OCI-LY7 (cell line): ENCODE results near the gene LGI4. TPM values are rescaled to one million over a fixed set of nuclear protein-coding genes. Genes with fewer than 3 reads are reported as not detected.

Experiments used
- BruUV-seq: library from RNA; stranded (reverse); fragments of 400-500 nt; replicated peaks from 2 replicates; lab custom pipeline; 2021; lab: Mats Ljungman, UMichigan
- CTCF ChIA-PET: fragments of 300-600 bp; sonication (Branson Sonifier 250); formaldehyde crosslinking; loops from one replicate; lab custom pipeline; 2022; ENCODE audit warnings: antibody characterized with exemption; ENCODE audit not compliant: unreplicated experiment; lab: Charles Lee
- POLR2A ChIA-PET: fragments of 300-600 bp; sonication (Branson Sonifier 250); formaldehyde crosslinking; loops from one replicate; lab custom pipeline; 2022; ENCODE audit warnings: antibody characterized with exemption; lab: Charles Lee
- DNase-seq: peaks from one replicate; pipeline ENCODE4 v3.0.0-alpha.2; 2015; ENCODE audit warnings: low spot score
- H2AFZ ChIP-seq: fragments of 200-600 bp; sonication (generic), shearing (Covaris generic); 2 replicates; pipeline ENCODE4 v1.6.1; 2014; ENCODE audit warnings: mild to moderate bottlenecking, antibody characterized with exemption, low read length, moderate library complexity
- H3K27ac ChIP-seq: fragments of 200-600 bp; sonication (generic); 2 replicates; pipeline ENCODE4 v1.5.1; 2014; ENCODE audit warnings: mixed run types, low read depth, mild to moderate bottlenecking, moderate library complexity, low read length, inconsistent platforms; ENCODE audit not compliant: poor library complexity, severe bottlenecking
- H3K36me3 ChIP-seq: fragments of 200-600 bp; sonication (generic); 2 replicates; pipeline ENCODE4 v1.6.1; 2014; ENCODE audit warnings: mild to moderate bottlenecking, antibody characterized with exemption, low read length, moderate library complexity, mixed read lengths; ENCODE audit not compliant: insufficient read depth
- H3K4me1 ChIP-seq: fragments of 200-600 bp; sonication (generic); 2 replicates; pipeline ENCODE4 v1.5.1; 2014; ENCODE audit warnings: mild to moderate bottlenecking, low read length; ENCODE audit not compliant: insufficient read depth, poor library complexity, severe bottlenecking
- H3K4me2 ChIP-seq: fragments of 200-600 bp; sonication (generic); 2 replicates; pipeline ENCODE4 v1.6.1; 2014; ENCODE audit warnings: mild to moderate bottlenecking, low read length
- H3K4me3 ChIP-seq: fragments of 200-600 bp; sonication (generic); 2 replicates; pipeline ENCODE4 v1.5.1; 2014; ENCODE audit warnings: mild to moderate bottlenecking, low read depth, low read length; ENCODE audit not compliant: poor library complexity, severe bottlenecking
- H3K79me2 ChIP-seq: fragments of 200-600 bp; sonication (generic); 2 replicates; pipeline ENCODE4 v1.6.1; 2016; ENCODE audit warnings: low read depth, mild to moderate bottlenecking, low read length, moderate library complexity, mixed read lengths; ENCODE audit not compliant: insufficient read depth
- H3K9me2 ChIP-seq: fragments of 200-600 bp; sonication (generic); 2 replicates; pipeline ENCODE4 v1.6.1; 2016; ENCODE audit warnings: mild to moderate bottlenecking, low read length, mixed read lengths; ENCODE audit not compliant: insufficient read depth
- H3K9me3 ChIP-seq: fragments of 200-600 bp; sonication (generic); 2 replicates; pipeline ENCODE4 v1.6.1; 2014; ENCODE audit warnings: mild to moderate bottlenecking, mixed run types, low read length, mixed read lengths
- H4K20me1 ChIP-seq: fragments of 200-600 bp; sonication (generic); 2 replicates; pipeline ENCODE4 v1.6.1; 2014; ENCODE audit warnings: mild to moderate bottlenecking, antibody characterized with exemption, low read length, moderate library complexity, mixed read lengths; ENCODE audit not compliant: insufficient read depth
- EZH2phosphoT487 ChIP-seq: fragments of 200-600 bp; sonication (generic); IDR thresholded peaks from 2 replicates; pipeline ENCODE4 v1.6.1; 2018; ENCODE audit warnings: low read depth, borderline replicate concordance, mild to moderate bottlenecking, mixed run types, antibody characterized with exemption, low read length, moderate library complexity, mixed read lengths
- intact Hi-C: fragments of 100-400 bp; cut with micrococcal nuclease; formaldehyde crosslinking; loops from one replicate; pipeline ENCODE4 v1.10.0; 2022; ENCODE audit not compliant: unreplicated experiment
- total RNA-seq, 2 experiments: library from RNA; depleted of rRNA in 1 of 2; stranded (reverse); fragments of >200 nt in 1 of 2; shearing (Covaris generic) in 1 of 2; gene quantifications; 2 replicates each; pipeline ENCODE4 v1.2.3, GENCODE V29; 2014 to 2022
- TF ChIP-seq, protein P1 (sequence below): fragments of 200-600 bp; sonication (generic); conservative IDR thresholded peaks from 2 replicates; pipeline ENCODE4 v1.5.1; 2014; ENCODE audit warnings: mild to moderate bottlenecking, antibody characterized with exemption, low read length, moderate library complexity, mixed read lengths

LGI4 gene
- total RNA-seq, 2 experiments from 2014 or later = 0.28 to 5.9 TPM

DNA sequence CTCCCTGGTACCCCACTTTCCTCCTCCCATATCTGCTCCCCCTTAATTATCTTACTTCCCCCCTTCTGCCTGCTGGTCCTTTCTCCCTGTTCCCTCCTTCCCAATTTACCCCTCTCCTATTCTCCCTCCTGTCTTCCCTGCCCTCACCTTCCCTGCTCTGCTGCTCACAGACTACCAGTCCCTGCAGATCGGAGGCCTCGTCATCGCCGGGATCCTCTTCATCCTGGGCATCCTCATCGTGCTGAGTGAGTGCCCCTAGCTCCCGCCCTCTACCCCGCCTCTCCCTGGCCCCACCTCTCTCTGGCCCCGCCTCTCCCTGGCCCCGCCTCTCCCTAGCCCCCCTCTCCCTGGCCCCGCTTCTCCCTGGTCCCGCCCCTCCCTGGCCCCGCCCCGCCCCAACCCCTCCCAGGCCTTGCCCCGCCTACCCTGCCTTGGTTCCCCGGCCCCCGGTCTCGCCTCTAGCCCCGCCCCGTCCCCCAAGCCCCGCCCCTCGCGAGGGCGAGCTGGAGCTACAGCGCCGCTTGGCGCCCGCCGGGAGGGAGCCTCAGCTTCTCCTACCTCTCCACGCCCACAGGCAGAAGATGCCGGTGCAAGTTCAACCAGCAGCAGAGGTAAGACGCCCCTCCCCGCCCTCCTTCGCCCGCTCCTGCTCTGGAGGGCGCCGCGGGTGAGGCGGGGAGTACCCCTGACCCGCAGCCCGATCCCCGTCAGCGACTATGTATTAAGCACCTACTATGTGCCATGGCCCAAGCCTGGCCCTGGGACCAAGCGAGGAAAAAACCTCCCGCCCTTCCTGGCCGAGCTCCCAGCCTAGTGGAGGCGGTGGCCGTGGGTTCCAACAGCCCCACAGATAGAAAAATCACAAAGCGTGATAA is 6.3 kb upstream of the LGI4 start:
- peak overlapping the region; percentile 44 for H3K27ac ChIP-seq
- peaks cover 43% of the 10 kb centered on the region for H3K4me1 ChIP-seq
- peak overlapping the region; percentile 67 for H3K4me3 ChIP-seq
- H3K9me2 ChIP-seq = no peaks in the 10 kb centered on the region
- ChIA-PET CTCF (interaction anchor here (0.6 to 1.7 kb wide), 18 partner anchors 13 to 252 kb away, joined by 3 to 14 read pairs (median 4); partner anchors contain the start of genes FXYD5 and HAMP), POLR2A (interaction anchor here (0.6 to 3.5 kb wide), 17 partner anchors 13 to 701 kb away, joined by 3 to 25 read pairs (median 5); partner anchors contain the start of genes FXYD5, PSENEN and U2AF1L4)
- intact Hi-C loops = loop anchor here (1.0 to 10.0 kb wide), 5 partner anchors 76 to 324 kb away; partner anchors contain the start of gene USF2
- H3K9me3 ChIP-seq = no peaks in the 10 kb centered on the region
- H2AFZ ChIP-seq = peak overlapping the region; percentile 63; the same call in 1 of the 2 replicates
- peak overlapping the region; percentile 95 for H3K4me2 ChIP-seq
- TF ChIP-seq, protein P1, sequence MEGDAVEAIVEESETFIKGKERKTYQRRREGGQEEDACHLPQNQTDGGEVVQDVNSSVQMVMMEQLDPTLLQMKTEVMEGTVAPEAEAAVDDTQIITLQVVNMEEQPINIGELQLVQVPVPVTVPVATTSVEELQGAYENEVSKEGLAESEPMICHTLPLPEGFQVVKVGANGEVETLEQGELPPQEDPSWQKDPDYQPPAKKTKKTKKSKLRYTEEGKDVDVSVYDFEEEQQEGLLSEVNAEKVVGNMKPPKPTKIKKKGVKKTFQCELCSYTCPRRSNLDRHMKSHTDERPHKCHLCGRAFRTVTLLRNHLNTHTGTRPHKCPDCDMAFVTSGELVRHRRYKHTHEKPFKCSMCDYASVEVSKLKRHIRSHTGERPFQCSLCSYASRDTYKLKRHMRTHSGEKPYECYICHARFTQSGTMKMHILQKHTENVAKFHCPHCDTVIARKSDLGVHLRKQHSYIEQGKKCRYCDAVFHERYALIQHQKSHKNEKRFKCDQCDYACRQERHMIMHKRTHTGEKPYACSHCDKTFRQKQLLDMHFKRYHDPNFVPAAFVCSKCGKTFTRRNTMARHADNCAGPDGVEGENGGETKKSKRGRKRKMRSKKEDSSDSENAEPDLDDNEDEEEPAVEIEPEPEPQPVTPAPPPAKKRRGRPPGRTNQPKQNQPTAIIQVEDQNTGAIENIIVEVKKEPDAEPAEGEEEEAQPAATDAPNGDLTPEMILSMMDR = peak; percentile 70
- no peak for TF ChIP-seq EZH2phosphoT487
- DNase-seq = peak; percentile 96
- H4K20me1 ChIP-seq = no peaks in the 10 kb centered on the region
- no peaks in the 10 kb centered on the region for H3K36me3 ChIP-seq
- no TSS peak for BruUV-seq
- no peaks in the 10 kb centered on the region for H3K79me2 ChIP-seq

DNA sequence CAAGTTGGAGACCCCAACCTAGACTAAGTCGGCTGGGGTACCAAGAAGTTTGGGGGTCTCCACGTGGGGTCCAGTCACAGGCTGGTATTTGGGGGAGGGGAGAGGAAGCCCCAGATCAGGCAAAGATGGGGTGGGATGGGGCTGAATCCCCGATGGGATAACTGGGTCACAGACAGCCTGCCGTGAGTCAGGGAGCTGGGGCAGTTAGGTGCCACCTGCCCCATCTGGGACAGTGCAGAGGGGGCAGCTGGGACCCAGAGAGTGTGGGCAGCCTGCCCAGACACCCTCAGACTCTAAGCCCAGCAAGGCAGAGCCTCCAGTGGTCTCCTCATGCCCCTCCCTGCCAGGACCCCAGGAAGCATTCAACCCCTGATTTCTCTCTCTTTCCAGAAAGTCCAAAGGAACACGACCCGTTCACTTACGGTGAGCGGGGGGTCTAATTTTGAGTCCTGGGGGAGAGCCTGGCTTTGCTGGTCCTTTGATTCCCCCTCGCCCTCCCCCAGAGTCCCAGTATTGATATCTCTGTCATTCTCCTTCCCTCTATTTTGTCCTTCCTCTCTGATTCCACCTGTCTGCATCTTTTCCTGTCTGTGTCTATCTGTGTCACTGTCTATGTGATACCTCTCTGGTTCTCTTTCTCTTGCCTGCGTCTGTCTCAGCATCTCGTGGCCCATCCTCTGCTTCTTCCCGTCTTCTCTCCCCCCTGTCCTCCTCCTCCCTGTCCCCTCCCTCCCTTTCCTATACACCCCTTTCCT is 5.5 kb upstream of the LGI4 start:
- intact Hi-C loops = loop anchor here (5.0 to 10.0 kb wide), 2 partner anchors 127 to 324 kb away; partner anchors contain the start of gene USF2

More for the DNA sequence above, 5.5 kb upstream of the LGI4 start:
- Histone ChIP-seq H4K20me1 (no peaks in the 10 kb centered on the region), H3K36me3 (no peaks in the 10 kb centered on the region), H3K4me2 (peak overlapping the region; percentile 69), H3K9me3 (no peaks in the 10 kb centered on the region), H3K4me1 (peaks cover 49% of the 10 kb centered on the region), H3K79me2 (no peaks in the 10 kb centered on the region), H3K27ac (no peak overlapping the region), H3K4me3 (peak overlapping the region; percentile 49), H2AFZ (no peak overlapping the region), H3K9me2 (no peaks in the 10 kb centered on the region)
- no TSS peak for BruUV-seq
- TF ChIP-seq, protein P1 = no peak
- no peak for TF ChIP-seq EZH2phosphoT487
- CTCF ChIA-PET = interaction anchor here (0.6 to 1.7 kb wide), 9 partner anchors 13 to 252 kb away, joined by 3 to 14 read pairs (median 4); partner anchors contain the start of genes FXYD5 and HAMP
- no peak for DNase-seq
- POLR2A ChIA-PET = interaction anchor here (0.6 to 3.5 kb wide), 6 partner anchors 13 to 93 kb away, joined by 3 to 25 read pairs (median 6); no protein-coding TSS in a partner anchor
